GM21360 (cell line): Measurements from ENCODE around the gene C1S.

Experiments used
- ATAC-seq: cut with Tn5 transposase; IDR thresholded peaks from one replicate; pipeline ENCODE4 v1.9.1; 2021; ENCODE audit warnings: mild to moderate bottlenecking, moderate library complexity; ENCODE audit not compliant: unreplicated experiment

The C1S gene

DNA sequence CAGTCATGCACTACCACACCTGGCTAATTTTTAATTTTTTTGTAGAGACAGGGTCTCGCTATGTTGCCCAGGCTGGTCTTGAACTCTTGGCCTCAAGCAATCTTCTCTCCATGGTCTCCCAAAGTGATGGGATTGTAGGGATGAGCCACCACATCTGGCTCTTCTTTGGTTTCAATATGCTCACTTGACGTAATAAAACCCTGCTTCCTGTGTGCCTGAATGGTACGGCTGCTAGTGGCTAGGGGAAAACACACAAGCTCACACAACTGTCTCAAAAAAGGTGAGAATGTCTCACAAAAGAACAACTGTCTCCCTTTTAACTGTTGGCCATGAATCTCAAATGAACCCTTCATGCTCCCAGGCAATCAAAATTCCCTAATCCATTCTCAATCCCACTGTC lies 15.0 kb downstream of the C1S start:
- ATAC-seq, result no peak

GRCh38 chr12:7075939-7076338 lies 15.4 kb downstream of the C1S start:
- ATAC-seq, result no peak

DNA sequence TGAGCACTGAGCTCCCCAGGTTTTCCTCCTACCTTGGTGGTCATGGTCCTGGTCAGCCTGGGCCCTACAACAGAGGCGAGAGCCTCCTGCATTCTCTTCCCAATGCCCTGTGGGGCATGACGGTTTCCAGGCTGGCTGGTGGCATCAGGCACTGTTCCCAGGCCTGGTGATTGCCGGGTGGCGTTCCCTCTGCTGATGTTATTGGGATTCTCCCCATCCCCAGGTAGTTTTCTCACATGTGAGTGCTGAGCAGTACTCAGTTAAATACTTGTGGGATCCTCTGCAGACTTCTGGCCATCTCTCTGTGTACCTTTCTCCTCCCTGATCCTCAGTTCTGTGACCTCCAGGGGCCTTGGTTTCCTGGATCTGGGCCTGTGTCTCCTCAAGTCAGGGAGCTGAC lies 16.0 kb downstream of the C1S start:
- no peak for ATAC-seq

DNA sequence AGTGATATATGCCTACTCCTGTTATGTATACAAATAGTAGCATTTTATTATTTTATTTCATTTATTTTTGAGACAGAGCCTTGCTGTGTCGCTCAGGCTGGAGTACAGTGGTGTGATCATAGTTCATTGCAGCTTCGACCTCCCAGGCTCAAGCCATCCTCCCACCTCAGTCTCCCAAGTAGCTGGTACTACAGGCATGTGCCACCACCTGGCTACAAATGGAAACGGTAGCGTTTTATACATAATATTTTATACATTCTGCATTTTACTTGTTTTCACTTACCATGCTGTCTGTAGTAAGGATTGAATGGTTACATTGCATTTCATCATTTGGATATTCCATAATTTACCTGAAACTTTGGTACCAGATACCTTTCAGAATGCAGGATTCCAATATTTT lies 17.6 kb downstream of the C1S start:
- ATAC-seq, result no peak

GRCh38 chr12:7079826-7080125 lies 19.3 kb downstream of the C1S start:
- no peak for ATAC-seq

DNA sequence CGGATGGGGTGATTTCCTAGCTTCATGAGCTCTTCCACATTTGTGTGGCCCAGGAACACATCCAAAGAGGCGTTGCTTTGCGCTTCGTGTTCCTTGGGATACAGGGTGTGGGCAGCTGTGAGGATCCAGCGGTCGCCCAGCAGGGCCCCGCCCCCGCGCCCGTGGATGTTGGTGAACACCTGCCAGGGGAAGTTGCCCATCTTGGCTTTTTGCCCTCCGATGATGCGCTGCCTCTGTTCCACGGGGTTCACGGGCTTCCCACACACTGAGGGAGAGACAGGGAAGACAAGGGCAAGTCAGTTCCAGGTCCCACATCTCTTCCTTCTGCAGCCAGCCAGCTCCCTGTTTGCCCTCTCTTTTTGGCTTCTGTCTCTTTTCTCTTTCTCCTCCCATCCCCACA lies 20.5 kb downstream of the C1S start:
- no peak for ATAC-seq

DNA sequence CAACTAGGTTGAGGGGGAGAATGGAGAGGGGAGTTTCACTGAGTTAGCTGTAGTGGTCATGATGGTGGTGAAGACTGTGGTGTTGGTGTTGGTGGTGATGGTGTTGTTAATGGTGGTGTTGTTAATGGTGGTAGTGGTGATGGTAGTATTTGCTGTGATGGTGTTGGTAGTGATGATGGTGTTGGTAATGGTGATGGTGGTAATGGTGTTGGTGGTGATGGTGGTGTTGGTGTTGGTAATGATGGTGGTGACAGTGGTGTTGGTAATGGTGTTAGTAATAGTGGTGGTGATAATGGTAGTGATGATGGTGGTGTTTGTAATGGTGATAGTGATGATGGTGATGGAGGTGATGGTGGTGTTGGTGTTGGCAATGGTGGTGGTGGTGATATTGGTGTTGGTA lies 22.6 kb downstream of the C1S start:
- ATAC-seq, result no peak

GRCh38 chr12:7089196-7089871 lies 28.8 kb downstream of the C1S start:
- no peak for ATAC-seq

- no peak for ATAC-seq
Observed at GRCh38 chr12:7090222-7090998, 29.9 kb downstream of the C1S start.

DNA sequence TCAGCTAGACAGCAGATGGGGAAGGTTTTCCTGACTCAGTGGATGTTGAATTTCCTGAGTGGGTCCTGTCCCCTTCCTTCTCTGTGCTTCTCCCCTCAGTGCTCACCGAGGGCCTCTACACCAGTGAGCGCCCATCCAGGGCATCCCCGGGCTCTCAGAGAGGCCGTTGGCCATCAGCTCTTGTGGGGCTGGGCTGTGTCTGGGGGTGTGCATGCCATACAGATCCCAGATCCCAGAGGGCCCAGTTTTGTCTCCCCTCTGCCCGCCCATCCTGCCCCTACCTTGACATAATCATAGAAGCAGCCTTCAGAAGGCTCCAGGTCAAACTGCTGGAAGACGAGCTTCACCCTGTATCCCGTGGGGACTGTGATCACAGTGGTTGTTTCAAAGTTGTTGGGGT lies 30.7 kb downstream of the C1S start:
- no peak for ATAC-seq

DNA sequence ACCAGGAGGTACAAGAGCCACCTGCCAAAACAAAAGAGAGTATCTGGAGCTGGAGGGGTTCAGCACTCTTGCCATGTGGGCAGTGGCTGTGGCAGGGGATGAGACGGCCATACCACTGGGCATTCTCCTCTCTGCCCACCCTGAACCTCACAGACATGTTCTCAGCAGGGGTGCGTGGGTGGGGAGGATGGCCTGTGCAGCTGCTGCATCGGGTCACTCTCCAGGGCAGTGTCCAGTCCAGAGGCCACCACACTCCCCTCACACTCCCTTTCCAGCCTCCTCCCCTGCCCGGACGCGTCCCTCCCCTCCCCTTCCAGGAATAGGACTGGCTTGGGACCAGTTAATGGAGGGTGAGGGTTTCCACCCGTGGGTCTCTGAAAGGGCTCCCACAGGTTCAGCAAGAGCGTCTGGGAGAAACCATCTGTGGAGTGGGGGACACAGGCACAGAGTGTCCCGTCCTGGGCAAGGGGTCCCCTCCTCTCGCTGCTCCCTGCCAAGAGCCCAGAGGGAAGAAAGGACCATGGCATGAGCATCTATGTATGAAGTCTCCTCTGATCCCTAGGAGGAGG lies 31.2 kb downstream of the C1S start:
- no peak for ATAC-seq

- ATAC-seq, result no peak
Observed at GRCh38 chr12:7092229-7092985, 31.9 kb downstream of the C1S start, which contains the start of gene C1R. Gene C1R, minus strand, starts transcription at chr12:7092445. Its CDS starts 57 bp downstream, at chr12:7092388.

DNA sequence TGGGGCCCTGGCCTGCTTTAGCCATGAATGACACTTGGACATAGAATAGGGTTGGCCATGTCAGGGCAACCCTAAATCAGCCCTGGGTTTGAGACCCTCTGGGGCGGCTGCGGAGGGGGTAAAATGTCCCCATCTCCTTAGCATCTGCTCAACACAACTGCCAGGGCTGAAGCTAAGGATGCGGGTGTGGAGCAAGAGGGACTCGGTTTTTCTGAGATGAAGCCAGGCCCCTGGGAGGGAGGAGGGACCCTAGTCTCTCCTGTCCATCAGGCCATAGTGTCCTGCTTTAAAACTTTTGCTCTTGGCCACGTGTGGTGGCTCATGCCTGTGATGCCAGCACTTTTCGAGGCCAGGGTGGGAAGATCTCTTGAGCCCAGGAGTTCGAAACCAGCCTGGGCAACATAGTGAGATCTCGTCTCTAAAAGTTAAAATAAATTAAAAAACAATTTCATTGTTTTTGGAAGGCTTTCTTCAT lies 32.5 kb downstream of the C1S start:
- no peak for ATAC-seq

GRCh38 chr12:7093486-7093885 lies 33.0 kb downstream of the C1S start:
- ATAC-seq, result no peak

DNA sequence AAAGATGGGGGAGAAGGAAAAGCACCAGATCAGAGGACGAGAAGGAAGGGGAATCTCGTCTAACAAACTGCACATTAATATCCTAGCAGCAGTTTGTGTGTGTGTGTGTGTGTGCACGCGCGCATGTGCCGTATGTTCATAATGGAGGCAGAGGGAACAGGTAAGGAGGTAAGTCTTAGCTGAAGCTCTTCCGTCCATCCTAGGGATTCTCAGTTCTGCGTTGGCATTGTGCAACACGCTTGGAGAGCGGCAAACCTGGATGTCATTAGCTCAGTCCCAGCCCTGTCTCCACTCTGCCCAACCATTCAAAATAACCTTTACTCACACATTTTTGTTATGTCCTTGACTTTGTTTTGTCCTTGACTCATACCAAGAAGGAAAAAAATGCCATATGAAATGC lies 33.4 kb downstream of the C1S start:
- no peak for ATAC-seq

DNA sequence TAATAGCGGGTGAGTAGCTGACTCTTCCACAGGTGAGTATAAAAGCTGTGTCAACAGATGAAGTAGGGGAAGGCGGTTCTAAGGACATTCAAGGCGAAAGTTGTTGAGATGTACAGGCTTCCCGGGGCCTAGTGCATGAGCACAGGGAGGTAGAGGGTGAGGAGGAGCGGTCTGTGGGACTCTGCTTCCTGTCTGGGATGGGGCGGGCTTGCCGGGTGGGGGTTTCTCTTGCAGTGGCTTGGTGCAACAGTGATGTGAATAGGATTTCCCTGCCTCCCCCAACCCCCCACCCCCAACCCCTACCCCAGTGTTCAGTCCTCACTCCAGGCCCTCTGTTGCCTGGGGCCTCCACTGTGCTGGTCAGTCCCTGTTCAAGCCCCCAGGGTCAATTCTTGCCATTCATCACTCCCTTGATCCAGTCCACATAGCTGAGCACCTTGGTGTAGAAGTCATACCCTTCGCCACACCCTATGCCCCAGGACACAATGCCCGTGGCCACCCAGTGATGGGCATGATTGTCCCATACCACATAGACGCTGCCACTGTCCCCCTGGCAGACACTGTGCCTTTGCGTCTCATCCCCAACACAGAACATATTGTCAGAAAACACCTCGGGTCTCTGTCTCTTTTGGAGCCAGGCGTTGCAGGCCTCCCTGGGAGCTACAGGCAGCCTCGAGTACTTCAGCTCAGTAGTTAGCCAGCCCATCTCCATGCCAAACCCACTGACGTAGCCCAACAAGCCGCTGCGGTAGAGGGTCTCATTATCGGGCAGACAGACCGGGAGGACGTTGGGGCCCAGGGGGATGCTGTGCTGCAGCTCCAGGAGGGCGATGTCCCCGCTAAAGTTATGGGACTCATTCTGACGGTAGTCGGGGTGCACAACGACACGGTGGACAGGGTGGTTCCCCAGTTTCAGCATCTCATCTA lies 35.8 kb downstream of the C1S start:
- no peak for ATAC-seq

DNA sequence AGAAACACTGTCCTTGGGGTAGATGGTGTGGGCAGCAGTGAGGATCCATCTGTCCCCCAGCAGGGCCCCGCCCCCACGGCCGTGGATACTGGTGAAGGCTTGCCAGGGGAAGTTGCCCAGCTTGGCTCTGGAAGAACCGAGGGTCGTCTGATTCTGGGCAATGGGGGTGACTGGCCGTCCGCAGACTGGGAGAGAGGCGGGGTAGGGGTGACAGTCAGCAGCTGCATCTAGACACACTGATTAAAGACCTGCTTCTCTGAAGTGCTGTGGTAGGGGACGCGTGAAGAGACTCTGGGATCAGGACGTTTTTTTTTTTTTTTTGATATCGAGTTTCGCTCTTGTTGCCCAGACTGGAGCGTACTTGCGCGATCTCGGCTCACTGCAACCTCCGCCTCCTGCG lies 36.5 kb downstream of the C1S start:
- ATAC-seq, result no peak

- no peak for ATAC-seq
Observed at GRCh38 chr12:7099290-7099996, 38.9 kb downstream of the C1S start.

DNA sequence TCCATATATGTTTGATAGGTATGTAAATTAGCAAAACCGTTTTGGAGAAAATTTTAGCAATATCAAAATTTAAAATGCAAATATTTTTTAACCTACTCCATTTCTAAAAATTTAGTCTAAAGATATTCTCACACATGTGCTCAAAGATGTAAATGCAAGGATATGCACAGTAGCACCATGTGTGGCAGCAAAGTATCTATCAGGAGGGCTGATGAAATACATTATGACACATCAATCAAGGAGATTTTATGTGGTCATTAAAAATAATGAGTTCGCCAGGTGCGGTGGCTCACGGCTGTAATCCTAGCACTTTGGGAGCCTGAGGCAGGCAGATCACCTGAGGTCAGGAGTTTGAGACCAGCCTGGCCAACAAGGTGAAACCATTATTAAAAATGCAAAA lies 39.7 kb downstream of the C1S start:
- ATAC-seq, result no peak
